ES-I3 (cell line): ENCODE results near the gene CLIC4.
"Not testable (repeated sequence)": the region's sequence is repeated elsewhere in the genome, so short reads cannot be mapped to it uniquely, and the experiment has no call there.

Experiments used
- H3K36me3 ChIP-seq: 2 replicates; pipeline ENCODE4 v1.6.1; 2013; ENCODE audit warnings: mild to moderate bottlenecking, low read length, control low read depth, moderate library complexity; ENCODE audit not compliant: insufficient read depth
- H3K4me1 ChIP-seq: 2 replicates; pipeline ENCODE4 v1.6.1; 2013; ENCODE audit warnings: mild to moderate bottlenecking, control low read depth, low read length; ENCODE audit not compliant: insufficient read depth
- H3K9ac ChIP-seq: 2 replicates; pipeline ENCODE4 v1.6.1; 2013; ENCODE audit warnings: low read depth, mild to moderate bottlenecking, low read length, moderate library complexity
- H3K9me3 ChIP-seq: 2 replicates; pipeline ENCODE4 v1.6.1; 2013; ENCODE audit warnings: mild to moderate bottlenecking, low read length, moderate library complexity; ENCODE audit not compliant: control insufficient read depth, insufficient read depth

Gene CLIC4

GRCh38 chr1:24767351-24767750 lies 22.1 kb downstream of the CLIC4 start:
- Histone ChIP-seq H3K4me1 (peaks cover 8% of the 10 kb centered on the region), H3K36me3 (no peaks in the 10 kb centered on the region), H3K9ac (no peak overlapping the region), H3K9me3 (no peaks in the 10 kb centered on the region)

GRCh38 chr1:24768873-24769605 lies 23.8 kb downstream of the CLIC4 start:
- Histone ChIP-seq H3K9ac (no peak overlapping the region), H3K4me1 (peaks cover 8% of the 10 kb centered on the region), H3K9me3 (no peaks in the 10 kb centered on the region)

GRCh38 chr1:24769656-24770651 lies 24.7 kb downstream of the CLIC4 start:
- H3K9me3 ChIP-seq: no peaks in the 10 kb centered on the region
- H3K4me1 ChIP-seq: peaks cover 6% of the 10 kb centered on the region
- H3K36me3 ChIP-seq: no peaks in the 10 kb centered on the region
- H3K9ac ChIP-seq: no peak overlapping the region

More at GRCh38 chr1:24768873-24769605, 23.8 kb downstream of the CLIC4 start:
- no peaks in the 10 kb centered on the region for H3K36me3 ChIP-seq

GRCh38 chr1:24770881-24771280 lies 25.6 kb downstream of the CLIC4 start:
- H3K36me3 ChIP-seq: no peaks in the 10 kb centered on the region
- H3K4me1 ChIP-seq: no peaks in the 10 kb centered on the region; the same call in 1 of the 2 replicates
- H3K9me3 ChIP-seq: no peaks in the 10 kb centered on the region
- no peak overlapping the region for H3K9ac ChIP-seq

- Histone ChIP-seq H3K36me3 (no peaks in the 10 kb centered on the region), H3K4me1 (no peaks in the 10 kb centered on the region; the same call in 1 of the 2 replicates), H3K9me3 (no peaks in the 10 kb centered on the region), H3K9ac (no peak overlapping the region)
These were observed 26.3 kb downstream of the CLIC4 start for GRCh38 chr1:24771574-24771973.

GRCh38 chr1:24773618-24774017 lies 28.4 kb downstream of the CLIC4 start:
- Histone ChIP-seq H3K9me3 (no peaks in the 10 kb centered on the region), H3K36me3 (no peaks in the 10 kb centered on the region), H3K4me1 (no peaks in the 10 kb centered on the region; the same call in 1 of the 2 replicates), H3K9ac (no peak overlapping the region)

GRCh38 chr1:24775348-24775747 lies 30.1 kb downstream of the CLIC4 start:
- H3K4me1 ChIP-seq: no peaks in the 10 kb centered on the region; the same call in 1 of the 2 replicates
- no peaks in the 10 kb centered on the region for H3K36me3 ChIP-seq
- H3K9ac ChIP-seq: no peak overlapping the region
- H3K9me3 ChIP-seq: no peaks in the 10 kb centered on the region

- no peaks in the 10 kb centered on the region for H3K9me3 ChIP-seq
- H3K9ac ChIP-seq: no peak overlapping the region
- H3K36me3 ChIP-seq: no peaks in the 10 kb centered on the region
- H3K4me1 ChIP-seq: no peaks in the 10 kb centered on the region; the same call in 1 of the 2 replicates
These were observed 30.7 kb downstream of the CLIC4 start for GRCh38 chr1:24775916-24776315.

GRCh38 chr1:24776821-24777220 lies 31.6 kb downstream of the CLIC4 start:
- no peak overlapping the region for H3K9ac ChIP-seq
- H3K9me3 ChIP-seq: no peaks in the 10 kb centered on the region
- no peaks in the 10 kb centered on the region for H3K36me3 ChIP-seq
- H3K4me1 ChIP-seq: peaks cover under 1% of the 10 kb centered on the region; the same call in 1 of the 2 replicates

- Histone ChIP-seq H3K36me3 (no peaks in the 10 kb centered on the region), H3K4me1 (peaks cover 3% of the 10 kb centered on the region; the same call in 1 of the 2 replicates), H3K9ac (no peak overlapping the region), H3K9me3 (no peaks in the 10 kb centered on the region)
These were observed 32.9 kb downstream of the CLIC4 start for GRCh38 chr1:24778141-24778540.

GRCh38 chr1:24779199-24779598 lies 34.0 kb downstream of the CLIC4 start:
- H3K9me3 ChIP-seq, H3K9ac ChIP-seq, H3K36me3 ChIP-seq, H3K4me1 ChIP-seq: not testable (repeated sequence)

GRCh38 chr1:24779689-24780464 lies 34.6 kb downstream of the CLIC4 start:
- Histone ChIP-seq H3K9me3 (no peaks in the 10 kb centered on the region), H3K4me1 (peaks cover 3% of the 10 kb centered on the region; the same call in 1 of the 2 replicates), H3K9ac (no peak overlapping the region), H3K36me3 (no peaks in the 10 kb centered on the region)

- not testable (repeated sequence) for H3K9me3 ChIP-seq, H3K9ac ChIP-seq, H3K4me1 ChIP-seq, H3K36me3 ChIP-seq
These were observed 35.4 kb downstream of the CLIC4 start for GRCh38 chr1:24780626-24781025.

- no peaks in the 10 kb centered on the region for H3K9me3 ChIP-seq
- no peak overlapping the region for H3K9ac ChIP-seq
- no peaks in the 10 kb centered on the region for H3K36me3 ChIP-seq
- 0 out of 2 replicates have a peak, but pooled peaks cover 3% of the 10 kb centered on the region for H3K4me1 ChIP-seq
These were observed 37.4 kb downstream of the CLIC4 start for GRCh38 chr1:24782689-24783088.
